SK-N-SH (cell line): Measurements from ENCODE around the gene SCD5. TPM values are rescaled to one million over a fixed set of nuclear protein-coding genes. Genes with fewer than 3 reads are reported as not detected.

Experiments
- CTCF ChIA-PET: fragments of 300-600, 350-600 bp; formaldehyde crosslinking; extraction: SDS; loops from one replicate; lab custom pipeline; 2021; lab: Yijun Ruan, JAX
- POLR2A ChIA-PET: fragments of 350-600 bp; sonication (Branson Sonifier 250); formaldehyde crosslinking; extraction: SDS; loops from one replicate; lab custom pipeline; 2020; ENCODE audit warnings: antibody characterized with exemption, inconsistent platforms; lab: Yijun Ruan, JAX
- DNase-seq: peaks from one replicate; pipeline ENCODE4 v3.0.0; 2012
- H2AFZ ChIP-seq: fragments of 200-600 bp; sonication (generic); 2 replicates; pipeline ENCODE4 v1.8.1; 2016; ENCODE audit warnings: antibody characterized with exemption, mild to moderate bottlenecking, low read depth
- H3F3A ChIP-seq: fragments of 200-600 bp; sonication (generic); replicated peaks from 2 replicates; pipeline ENCODE3; 2016; ENCODE audit warnings: antibody characterized with exemption, mild to moderate bottlenecking; ENCODE audit not compliant: insufficient read depth
- H3K27ac ChIP-seq, 2 experiments: fragments of 200-500 bp in 1 of 2; fragments of 200-600 bp in 1 of 2; sonication (Bioruptor generic) in 1 of 2; sonication (generic), shearing (Covaris generic) in 1 of 2; 2 replicates each; pipeline versions ENCODE4 v1.5.1 to v1.6.1; 2014 to 2016; ENCODE audit warnings: low read depth in 2 of 2, inconsistent platforms in 1 of 2, low read length in 1 of 2, mild to moderate bottlenecking in 1 of 2, mixed read lengths in 1 of 2
- H3K27me3 ChIP-seq: fragments of 200-600 bp; sonication (generic), shearing (Covaris generic); 2 replicates; pipeline ENCODE4 v1.6.1; 2016; ENCODE audit warnings: mixed run types; ENCODE audit not compliant: insufficient read depth
- H3K36me3 ChIP-seq, 2 experiments: fragments of 200-500 bp in 1 of 2; fragments of 200-600 bp in 1 of 2; sonication (Bioruptor generic) in 1 of 2; sonication (generic) in 1 of 2; replicated peaks in 1 of 2; 2 replicates each; pipeline versions ENCODE3 to v1.5.1; 2014 to 2016; ENCODE audit warnings: low read length in 1 of 2, mild to moderate bottlenecking in 1 of 2; ENCODE audit not compliant: insufficient read depth in 2 of 2, control insufficient read depth in 1 of 2
- H3K4me1 ChIP-seq, 2 experiments: fragments of 200-500 bp in 1 of 2; fragments of 200-600 bp in 1 of 2; sonication (Bioruptor generic) in 1 of 2; sonication (generic), shearing (Covaris generic) in 1 of 2; 2 replicates each; pipeline versions ENCODE4 v1.5.1 to v1.6.1; 2014 to 2016; ENCODE audit warnings: low read depth in 1 of 2, low read length in 1 of 2, mixed run types in 1 of 2; ENCODE audit not compliant: insufficient read depth in 2 of 2, control insufficient read depth in 1 of 2
- H3K4me2 ChIP-seq: fragments of 200-600 bp; sonication (generic), shearing (Covaris generic); 2 replicates; pipeline ENCODE4 v1.6.1; 2017; ENCODE audit warnings: mixed run types
- H3K4me3 ChIP-seq, 2 experiments: fragments of 200-500 bp in 1 of 2; fragments of 200-600 bp in 1 of 2; sonication (Bioruptor generic) in 1 of 2; sonication (generic), shearing (Covaris generic) in 1 of 2; 2 replicates each; pipeline versions ENCODE4 v1.5.1 to v1.8.1; 2014 to 2016; ENCODE audit warnings: low read depth in 2 of 2, inconsistent platforms in 1 of 2, low read length in 1 of 2, mild to moderate bottlenecking in 1 of 2, mixed read lengths in 1 of 2, moderate library complexity in 1 of 2
- H3K79me2 ChIP-seq: fragments of 200-600 bp; sonication (generic); 2 replicates; pipeline ENCODE4 v1.8.1; 2017; ENCODE audit warnings: mild to moderate bottlenecking; ENCODE audit not compliant: insufficient read depth
- H3K9ac ChIP-seq: fragments of 200-600 bp; sonication (generic); 2 replicates; pipeline ENCODE4 v1.6.1; 2017; ENCODE audit warnings: mixed run types
- H3K9me2 ChIP-seq: fragments of 200-600 bp; sonication (generic); 2 replicates; pipeline ENCODE4 v1.6.1; 2017; ENCODE audit warnings: mixed run types
- H3K9me3 ChIP-seq: fragments of 200-600 bp; sonication (generic); 2 replicates; pipeline ENCODE4 v1.6.1; 2017; ENCODE audit warnings: mixed run types, mild to moderate bottlenecking, moderate library complexity
- H4K20me1 ChIP-seq: fragments of 200-600 bp; sonication (generic); 2 replicates; pipeline ENCODE4 v1.6.1; 2017; ENCODE audit warnings: mild to moderate bottlenecking, mixed run types; ENCODE audit not compliant: insufficient read depth
- CHD2 ChIP-seq: fragments of 150-350 bp; IDR thresholded peaks from 2 replicates; pipeline ENCODE4 v1.6.1; 2018; ENCODE audit warnings: low read length; ENCODE audit not compliant: partially characterized antibody
- ELF1 ChIP-seq: IDR thresholded peaks from 2 replicates; pipeline ENCODE4 v1.4.0; 2012
- EP300 ChIP-seq, 2 experiments: IDR thresholded peaks; 2 replicates each; pipeline versions ENCODE4 v1.4.0 to v1.6.1; 2012; ENCODE audit warnings: borderline replicate concordance in 1 of 2, low read depth in 1 of 2, low read length in 1 of 2
- EZH2phosphoT487 ChIP-seq: fragments of 200-600 bp; sonication (generic); IDR thresholded peaks from 2 replicates; pipeline ENCODE4 v1.6.1; 2017; ENCODE audit warnings: low read depth, mixed run types, mild to moderate bottlenecking, antibody characterized with exemption, moderate library complexity, borderline replicate concordance
- FOSL2 ChIP-seq: IDR thresholded peaks from 2 replicates; pipeline ENCODE4 v1.4.0; 2012; ENCODE audit warnings: low read depth, mild to moderate bottlenecking, moderate library complexity, borderline replicate concordance
- FOXJ3 ChIP-seq: sonication (generic); formaldehyde crosslinking; IDR thresholded peaks from 2 replicates; pipeline ENCODE4 v1.5.1; 2020; ENCODE audit warnings: mild to moderate bottlenecking, missing genetic modification reagents
- FOXM1 ChIP-seq: IDR thresholded peaks from 2 replicates; pipeline ENCODE4 v1.4.0; 2012; ENCODE audit warnings: low read depth, mild to moderate bottlenecking
- GABPA ChIP-seq: IDR thresholded peaks from 2 replicates; pipeline ENCODE4 v1.4.0; 2012; ENCODE audit warnings: low read depth, mild to moderate bottlenecking
- GATA2 ChIP-seq: sonication (generic); formaldehyde crosslinking; IDR thresholded peaks from 2 replicates; pipeline ENCODE4 v1.5.0; 2020; ENCODE audit warnings: mild to moderate bottlenecking, missing genetic modification reagents
- IRF3 ChIP-seq: fragments of 150-350 bp; IDR thresholded peaks from 2 replicates; pipeline ENCODE4 v1.6.1; 2016; ENCODE audit warnings: mild to moderate bottlenecking, low read depth, low read length
- JUND ChIP-seq: IDR thresholded peaks from 2 replicates; pipeline ENCODE4 v1.4.0; 2012
- MEF2A ChIP-seq: IDR thresholded peaks from 2 replicates; pipeline ENCODE4 v1.4.0; 2012; ENCODE audit warnings: low read depth, borderline replicate concordance
- MXI1 ChIP-seq: IDR thresholded peaks from 2 replicates; pipeline ENCODE4 v1.6.1; 2012; ENCODE audit warnings: mild to moderate bottlenecking, low read depth, low read length, improper control_type of control experiment
- NRF1 ChIP-seq: IDR thresholded peaks from 2 replicates; pipeline ENCODE4 v1.6.1; 2012; ENCODE audit warnings: low read depth, mild to moderate bottlenecking, low read length
- PBX3 ChIP-seq: IDR thresholded peaks from 2 replicates; pipeline ENCODE4; 2012
- POLR2AphosphoS5 ChIP-seq: IDR thresholded peaks from 2 replicates; pipeline ENCODE4 v1.6.1; 2012; ENCODE audit warnings: low read depth, low read length
- RAD21 ChIP-seq: IDR thresholded peaks from 2 replicates; pipeline ENCODE4 v1.6.1; 2012; ENCODE audit warnings: mild to moderate bottlenecking, low read length
- RCOR1 ChIP-seq: fragments of 150-350 bp; IDR thresholded peaks from 2 replicates; pipeline ENCODE4 v1.6.1; 2017; ENCODE audit warnings: antibody characterized with exemption, low read length
- RFX5 ChIP-seq: IDR thresholded peaks from 2 replicates; pipeline ENCODE4 v1.6.1; 2012; ENCODE audit warnings: mild to moderate bottlenecking, improper control_type of control experiment, low read length
- RXRA ChIP-seq: IDR thresholded peaks from 2 replicates; pipeline ENCODE4 v1.4.0; 2012; ENCODE audit warnings: low read depth, mild to moderate bottlenecking, borderline replicate concordance
- SIN3A ChIP-seq: IDR thresholded peaks from 2 replicates; pipeline ENCODE4 v1.6.1; 2012; ENCODE audit warnings: low read depth, mild to moderate bottlenecking, low read length, moderate library complexity, borderline replicate concordance
- SMC3 ChIP-seq: IDR thresholded peaks from 2 replicates; pipeline ENCODE4 v1.6.1; 2012; ENCODE audit warnings: low read depth, low read length, improper control_type of control experiment
- TAF1 ChIP-seq: IDR thresholded peaks from 2 replicates; pipeline ENCODE4 v1.6.1; 2012; ENCODE audit warnings: low read depth, mild to moderate bottlenecking, low read length, moderate library complexity, borderline replicate concordance
- TCF12 ChIP-seq: IDR thresholded peaks from 2 replicates; pipeline ENCODE4 v1.4.0; 2012
- TEAD4 ChIP-seq: IDR thresholded peaks from 2 replicates; pipeline ENCODE4 v1.4.0; 2012; ENCODE audit warnings: mild to moderate bottlenecking, borderline replicate concordance; ENCODE audit not compliant: insufficient read depth
- USF1 ChIP-seq: IDR thresholded peaks from 2 replicates; pipeline ENCODE4 v1.4.0; 2012; ENCODE audit warnings: low read depth, borderline replicate concordance
- USF2 ChIP-seq: fragments of 150-350 bp; IDR thresholded peaks from 2 replicates; pipeline ENCODE4 v1.6.1; 2017; ENCODE audit warnings: antibody characterized with exemption, low read length, low read depth, borderline replicate concordance
- YY1 ChIP-seq: IDR thresholded peaks from 2 replicates; pipeline ENCODE4 v1.4.0; 2012; ENCODE audit warnings: low read depth, mild to moderate bottlenecking
- ZBTB33 ChIP-seq: IDR thresholded peaks from 2 replicates; pipeline ENCODE4 v1.4.0; 2012; ENCODE audit warnings: low read depth, borderline replicate concordance
- WGBS: methylation state at CpG from one replicate; pipeline ENCODE4 v1.1.6; 2017; ENCODE audit warnings: low lambda C conversion rate; 5-methylcytosine and 5-hydroxymethylcytosine counted together
- polyA plus RNA-seq, 3 experiments: library from polyadenylated mRNA; depleted of rRNA; stranded (reverse); fragments of >200 nt; gene quantifications; 2 replicates each; pipeline ENCODE4 v1.2.3, GENCODE V29; 2012

SCD5 gene
- polyA plus RNA-seq, 1 of the 3 experiments (the other 2 are of a cell fraction) = 23.7 TPM

GRCh38 chr4:82614838-82615449, 183.7 kb downstream of the SCD5 start:
- CTCF ChIA-PET = no interaction called here
- 62% methylated on average over 5 of the region's 5 CpGs for WGBS
- no peak for DNase-seq
- no peak for TF ChIP-seq SMC3
- no peak for TF ChIP-seq TAF1
- TF ChIP-seq FOXJ3 (CRISPR knock-in tag) = no peak
- no peak for TF ChIP-seq POLR2AphosphoS5
- no peak for TF ChIP-seq GABPA
- no peak for TF ChIP-seq FOSL2
- TF ChIP-seq CHD2 = no peak
- no peak for TF ChIP-seq TEAD4
- TF ChIP-seq RAD21 = no peak
- peak; percentile 77 for TF ChIP-seq PBX3
- no peak for TF ChIP-seq FOXM1
- peak; percentile 67; the same call in 1 of the 2 replicates for TF ChIP-seq TCF12
- no peak for TF ChIP-seq EP300 (IDR thresholded peaks at IDR 0.05; ENCODE audit: borderline replicate concordance in 1 of 2, low read depth in 1 of 2, low read length in 1 of 2)
- no peak for TF ChIP-seq NRF1
- no peak for TF ChIP-seq USF2
- TF ChIP-seq MXI1 = no peak
- no peak for TF ChIP-seq SIN3A
- TF ChIP-seq JUND = 0 out of 2 replicates have a peak, but pooled peaks have one; percentile 28
- TF ChIP-seq RFX5 = no peak
- no peak for TF ChIP-seq RCOR1
- TF ChIP-seq USF1 = no peak
- TF ChIP-seq RXRA = no peak
- no peak for TF ChIP-seq MEF2A
- TF ChIP-seq ELF1 = no peak
- no peak for TF ChIP-seq YY1
- no peak for TF ChIP-seq GATA2
- TF ChIP-seq ZBTB33 = no peak
- no peak for TF ChIP-seq IRF3
- no peak for TF ChIP-seq EZH2phosphoT487

More at GRCh38 chr4:82614838-82615449, 183.7 kb downstream of the SCD5 start:
- Histone ChIP-seq H3K36me3 (no peaks in the 10 kb centered on the region), H3K27ac (no peak overlapping the region), H3F3A (peaks cover 5% of the 10 kb centered on the region), H3K4me2 (no peak overlapping the region), H2AFZ (no peak overlapping the region), H3K9ac (no peak overlapping the region), H3K4me1 (peaks cover 0 to 21% of the 10 kb centered on the region in 2 experiments; a peak in 3 of 4 replicates), H4K20me1 (no peaks in the 10 kb centered on the region; the same call in 1 of the 2 replicates), H3K27me3 (no peaks in the 10 kb centered on the region), H3K9me2 (no peaks in the 10 kb centered on the region), H3K79me2 (no peaks in the 10 kb centered on the region), H3K4me3 (no peak overlapping the region), H3K9me3 (no peaks in the 10 kb centered on the region)
- POLR2A ChIA-PET = no interaction called here
